ENCODE data around the gene ERBB4.

GRCh38 chr2:211344289-211344688 lies 1194.3 kb downstream of the ERBB4 start:
- TF ChIP-seq CTCF (IDR thresholded peaks at IDR 0.05) = no peak
- no peak for TF ChIP-seq POLR2A (IDR thresholded peaks at IDR 0.05)

Data from uterus (tissue), 2 donors.